CD4-positive, alpha-beta T cell treated with Interleukin-10 for 1 hour (primary cell): ENCODE measurements around the gene PI16.
A peak's percentile ranks its signal among the peaks of the same experiment; 100 is the strongest.

Experiments
- DNase-seq: peaks from one replicate; pipeline ENCODE4 v3.0.0-alpha.2; 2020

The PI16 gene

GRCh38 chr6:37005061-37005810, 50.7 kb downstream of the PI16 start, which contains the start of gene FGD2:
FGD2 (plus strand) TSS chr6:37005655; CDS start chr6:37005818, 163 bp downstream.
- DNase-seq, result peak; percentile 23

- peak; percentile 25 for DNase-seq
Measured at GRCh38 chr6:37005827-37006567, 51.5 kb downstream of the PI16 start.

- DNase-seq, result no peak
Measured at GRCh38 chr6:37006793-37007339, 52.3 kb downstream of the PI16 start.

- DNase-seq, result peak; percentile 13
Measured at GRCh38 chr6:37007340-37008043, 53.0 kb downstream of the PI16 start.

- DNase-seq, result no peak
Measured at GRCh38 chr6:37008484-37009465, 54.2 kb downstream of the PI16 start.

GRCh38 chr6:37010402-37010892, 55.9 kb downstream of the PI16 start:
- no peak for DNase-seq

GRCh38 chr6:37011656-37012378, 57.3 kb downstream of the PI16 start:
- no peak for DNase-seq

- DNase-seq, result no peak
Measured at GRCh38 chr6:37013516-37014491, 59.3 kb downstream of the PI16 start.
